IMR-90 (cell line): ENCODE results near the gene TRIM2. TPM values are rescaled to one million over a fixed set of nuclear protein-coding genes. Genes with fewer than 3 reads are reported as not detected.

ENCODE experiments used
- ATAC-seq: fragments of 200-7000 bp; cut with Tn5 transposase; 2 replicates; pipeline ENCODE4 v1.9.1; 2020; ENCODE audit warnings: low read depth, mild to moderate bottlenecking, moderate library complexity
- BruUV-seq: library from RNA; stranded (reverse); fragments of 400-500 nt; replicated peaks from 2 replicates; lab custom pipeline; 2021; lab: Mats Ljungman, UMichigan
- CTCF ChIA-PET: fragments of 300-600 bp; formaldehyde crosslinking; extraction: SDS; loops from one replicate; lab custom pipeline; 2021; ENCODE audit warnings: antibody characterized with exemption; lab: Yijun Ruan, JAX
- POLR2A ChIA-PET: fragments of 300-600 bp; sonication (Branson Sonifier 250); formaldehyde crosslinking; loops from one replicate; lab custom pipeline; 2022; ENCODE audit warnings: antibody characterized with exemption; ENCODE audit not compliant: unreplicated experiment; lab: Charles Lee
- DNase-seq: peaks from one replicate; pipeline ENCODE4 v3.0.0; 2013
- H2AFZ ChIP-seq: replicated peaks from 2 replicates; pipeline ENCODE3; 2013; ENCODE audit warnings: low read length, mild to moderate bottlenecking; ENCODE audit not compliant: poor library complexity
- H2AK5ac ChIP-seq: 2 replicates; pipeline ENCODE4 v1.6.1; 2013; ENCODE audit warnings: low read depth, low read length, inconsistent platforms
- H2AK9ac ChIP-seq: replicated peaks from 2 replicates; pipeline ENCODE3; 2013; ENCODE audit warnings: mild to moderate bottlenecking, low read depth, low read length, moderate library complexity; ENCODE audit not compliant: poor library complexity
- H2BK120ac ChIP-seq: 2 replicates; pipeline ENCODE4 v1.6.1; 2013; ENCODE audit warnings: low read depth, low read length, inconsistent platforms
- H2BK15ac ChIP-seq: 3 replicates; pipeline ENCODE4 v1.6.1; 2013; ENCODE audit warnings: low read depth, low read length, inconsistent platforms
- H2BK20ac ChIP-seq: 2 replicates; pipeline ENCODE4 v1.6.1; 2013; ENCODE audit warnings: low read depth, mild to moderate bottlenecking, inconsistent platforms, low read length, moderate library complexity
- H2BK5ac ChIP-seq: 2 replicates; pipeline ENCODE4 v1.6.1; 2013; ENCODE audit warnings: mild to moderate bottlenecking, low read depth, low read length, inconsistent platforms; ENCODE audit not compliant: poor library complexity, severe bottlenecking
- H3K14ac ChIP-seq: replicated peaks from 2 replicates; pipeline ENCODE4 v1.6.1; 2013; ENCODE audit warnings: low read depth, low read length, inconsistent platforms
- H3K18ac ChIP-seq: 2 replicates; pipeline ENCODE4 v1.6.1; 2013; ENCODE audit warnings: low read depth, low read length, control low read depth
- H3K23ac ChIP-seq: 2 replicates; pipeline ENCODE4 v1.6.1; 2013; ENCODE audit warnings: low read depth, low read length, inconsistent platforms
- H3K27ac ChIP-seq: 2 replicates; pipeline ENCODE4 v1.5.1; 2013; ENCODE audit warnings: mild to moderate bottlenecking, control low read depth, low read length; ENCODE audit not compliant: insufficient read depth
- H3K27me3 ChIP-seq: 2 replicates; pipeline ENCODE4 v1.6.1; 2013; ENCODE audit warnings: low read length; ENCODE audit not compliant: control insufficient read depth, insufficient read depth
- H3K36me3 ChIP-seq: 2 replicates; pipeline ENCODE4 v1.6.1; 2013; ENCODE audit warnings: low read length, mixed read lengths; ENCODE audit not compliant: control insufficient read depth, insufficient read depth
- H3K4ac ChIP-seq: 2 replicates; pipeline ENCODE4 v1.6.1; 2013; ENCODE audit warnings: low read depth, low read length, inconsistent platforms
- H3K4me1 ChIP-seq: 2 replicates; pipeline ENCODE4 v1.6.1; 2013; ENCODE audit warnings: low read length, mixed read lengths; ENCODE audit not compliant: control insufficient read depth, insufficient read depth
- H3K4me2 ChIP-seq: 2 replicates; pipeline ENCODE4 v1.6.1; 2013; ENCODE audit warnings: low read depth, mild to moderate bottlenecking, control low read depth, low read length, moderate library complexity
- H3K4me3 ChIP-seq: 2 replicates; pipeline ENCODE4 v1.5.1; 2013; ENCODE audit warnings: low read depth, mild to moderate bottlenecking, control low read depth, low read length, moderate library complexity; ENCODE audit not compliant: insufficient read depth
- H3K56ac ChIP-seq: 2 replicates; pipeline ENCODE4 v1.6.1; 2013; ENCODE audit warnings: low read length, inconsistent platforms; ENCODE audit not compliant: insufficient read depth; ENCODE audit errors: extremely low read depth
- H3K79me1 ChIP-seq, 2 experiments: 2 replicates each; pipeline ENCODE4 v1.6.1; 2013; ENCODE audit warnings: low read length in 2 of 2, inconsistent platforms in 1 of 2, low read depth in 1 of 2
- H3K9ac ChIP-seq: 2 replicates; pipeline ENCODE4 v1.6.1; 2013; ENCODE audit warnings: low read depth, low read length, control low read depth
- H3K9me1 ChIP-seq: 2 replicates; pipeline ENCODE4 v1.6.1; 2013; ENCODE audit warnings: low read length, inconsistent platforms; ENCODE audit not compliant: insufficient read depth
- H3K9me3 ChIP-seq: 2 replicates; pipeline ENCODE4 v1.6.1; 2013; ENCODE audit warnings: low read length; ENCODE audit not compliant: control insufficient read depth, insufficient read depth
- H4K20me1 ChIP-seq: 2 replicates; pipeline ENCODE4 v1.6.1; 2013; ENCODE audit warnings: low read length, inconsistent platforms; ENCODE audit not compliant: insufficient read depth
- H4K5ac ChIP-seq: 2 replicates; pipeline ENCODE4 v1.6.1; 2013; ENCODE audit warnings: mild to moderate bottlenecking, low read depth, low read length, control low read depth
- H4K8ac ChIP-seq, 2 experiments: 2 replicates each; pipeline ENCODE4 v1.6.1; 2013; ENCODE audit warnings: low read depth in 2 of 2, low read length in 2 of 2, control low read depth in 1 of 2, inconsistent platforms in 1 of 2
- H4K91ac ChIP-seq: 2 replicates; pipeline ENCODE4 v1.6.1; 2013; ENCODE audit warnings: low read depth, low read length, inconsistent platforms; ENCODE audit not compliant: insufficient read depth
- BHLHE40 ChIP-seq: fragments of 150-350 bp; IDR thresholded peaks from 2 replicates; pipeline ENCODE4 v1.6.1; 2016; ENCODE audit warnings: mild to moderate bottlenecking, low read depth, low read length
- CTCF ChIP-seq: conservative IDR thresholded peaks from 2 replicates; pipeline ENCODE4 v1.5.1; 2012; ENCODE audit warnings: mild to moderate bottlenecking, low read depth, low read length, improper control_type of control experiment
- MAFK ChIP-seq: IDR thresholded peaks from 2 replicates; pipeline ENCODE4 v1.6.1; 2012; ENCODE audit warnings: low read depth, low read length, improper control_type of control experiment
- MXI1 ChIP-seq: IDR thresholded peaks from 2 replicates; pipeline ENCODE4 v1.6.1; 2012; ENCODE audit warnings: low read depth, mild to moderate bottlenecking, low read length, moderate library complexity, borderline replicate concordance
- NFE2L2 ChIP-seq: fragments of 150-350 bp; IDR thresholded peaks from 2 replicates; pipeline ENCODE4 v1.6.1; 2016; ENCODE audit warnings: low read depth, mild to moderate bottlenecking, low read length
- RAD21 ChIP-seq: IDR thresholded peaks from 2 replicates; pipeline ENCODE4 v1.6.1; 2012; ENCODE audit warnings: low read length, improper control_type of control experiment
- RCOR1 ChIP-seq: IDR thresholded peaks from 2 replicates; pipeline ENCODE4 v1.6.1; 2012; ENCODE audit warnings: mild to moderate bottlenecking, low read length, improper control_type of control experiment; ENCODE audit not compliant: insufficient replicate concordance
- RFX5 ChIP-seq: IDR thresholded peaks from 2 replicates; pipeline ENCODE4 v1.8.0; 2012; ENCODE audit warnings: low read depth, mild to moderate bottlenecking, low read length, moderate library complexity
- SMC3 ChIP-seq: fragments of 150-350 bp; IDR thresholded peaks from 2 replicates; pipeline ENCODE4 v1.6.1; 2016; ENCODE audit warnings: low read depth, mild to moderate bottlenecking, antibody characterized with exemption, low read length, moderate library complexity
- WGBS, 2 experiments: methylation state at CpG; one replicate each; pipeline versions ENCODE4 v1.1.5 to v1.1.7; 2013; ENCODE audit warnings: missing lambda C conversion rate in 2 of 2; ENCODE audit not compliant: insufficient read length in 1 of 2; ENCODE audit errors: extremely low coverage in 2 of 2; 5-methylcytosine and 5-hydroxymethylcytosine counted together
- dilution Hi-C: fragments of 300-500 bp; cut with HindIII; formaldehyde crosslinking; loops from one replicate; pipeline ENCODE4 v1.14.3; 2018; ENCODE audit warnings: low sequenced_read_pairs; ENCODE audit not compliant: unreplicated experiment
- in situ Hi-C: fragments of 300-500 bp; cut with MboI; formaldehyde crosslinking; loops from 3 replicates; pipeline ENCODE4 v1.14.3; 2019; ENCODE audit warnings: low sequenced_read_pairs, inconsistent platforms, mixed read lengths
- intact Hi-C: fragments of 100-400 bp; cut with micrococcal nuclease; formaldehyde crosslinking; loops from 2 replicates; pipeline ENCODE4 v1.10.0; 2022
- polyA plus RNA-seq, 3 experiments: library from polyadenylated mRNA; depleted of rRNA; stranded (reverse); fragments of >200 nt; gene quantifications; 2 replicates each; pipeline ENCODE4 v1.2.3, GENCODE V29; 2012; ENCODE audit warnings: low replicate concordance in 1 of 3
- total RNA-seq: library from RNA; depleted of rRNA; stranded (reverse); fragments of >200 nt; gene quantifications from 2 replicates; pipeline ENCODE4 v1.2.3, GENCODE V29; 2012
- TF ChIP-seq, protein P1 (sequence below): fragments of 150-350 bp; IDR thresholded peaks from 2 replicates; pipeline ENCODE4 v1.6.1; 2017; ENCODE audit warnings: mild to moderate bottlenecking, antibody characterized with exemption, low read length, low read depth
- TF ChIP-seq, protein P2 (sequence below): fragments of 150-350 bp; IDR thresholded peaks from 2 replicates; pipeline ENCODE4 v1.6.1; 2016; ENCODE audit warnings: low read depth, mild to moderate bottlenecking, low read length, moderate library complexity, borderline replicate concordance

TRIM2 gene
- total and polyA plus RNA-seq, 2 of the 4 experiments (the other 2 are of a cell fraction): 16.0 to 64.2 TPM

DNA sequence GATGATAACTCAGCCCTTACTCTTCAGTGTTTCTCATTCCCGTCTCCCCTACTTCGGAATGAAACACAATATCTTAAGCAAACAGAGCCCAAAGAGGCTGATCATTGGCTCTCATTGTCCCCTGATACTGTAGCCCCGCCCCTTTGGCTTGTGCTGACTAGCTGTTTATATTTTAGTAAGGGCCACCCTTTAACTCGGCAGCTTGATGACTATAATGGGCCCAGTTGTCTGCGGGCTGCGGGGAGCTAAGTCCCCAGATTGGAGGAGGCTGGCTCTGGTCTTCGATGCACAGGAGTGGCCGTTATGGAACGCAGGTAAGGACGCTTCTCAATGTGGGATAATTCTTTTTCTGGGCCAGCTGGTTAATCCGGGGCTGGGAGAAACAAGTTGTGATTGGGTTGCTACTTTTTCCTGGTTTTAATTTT lies at the start of gene TRIM2 (continued):
- TF ChIP-seq, protein P1, sequence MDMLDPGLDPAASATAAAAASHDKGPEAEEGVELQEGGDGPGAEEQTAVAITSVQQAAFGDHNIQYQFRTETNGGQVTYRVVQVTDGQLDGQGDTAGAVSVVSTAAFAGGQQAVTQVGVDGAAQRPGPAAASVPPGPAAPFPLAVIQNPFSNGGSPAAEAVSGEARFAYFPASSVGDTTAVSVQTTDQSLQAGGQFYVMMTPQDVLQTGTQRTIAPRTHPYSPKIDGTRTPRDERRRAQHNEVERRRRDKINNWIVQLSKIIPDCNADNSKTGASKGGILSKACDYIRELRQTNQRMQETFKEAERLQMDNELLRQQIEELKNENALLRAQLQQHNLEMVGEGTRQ: no peak

- 40% methylated on average over 1 of the region's 1 CpG; no CpG with 5 or more reads in 1 of the 2 experiments for WGBS, 2 experiments
- intact Hi-C loops (no loop called here), in situ Hi-C loops (no loop called here), dilution Hi-C loops (no loop called here)
- Histone ChIP-seq H3K4me3 (no peak overlapping the region), H4K91ac (no peak overlapping the region), H3K4me1 (peaks cover 7% of the 10 kb centered on the region), H2BK20ac (no peak overlapping the region), H4K5ac (no peak overlapping the region), H2BK5ac (no peak overlapping the region), H3K56ac (no peak overlapping the region), H3K36me3 (no peaks in the 10 kb centered on the region), H4K20me1 (no peaks in the 10 kb centered on the region), H4K8ac (no peak overlapping the region), H2BK15ac (no peak overlapping the region), H3K79me1 (no peaks in the 10 kb centered on the region), H2AFZ (no peak overlapping the region), H3K4me2 (no peak overlapping the region), H3K23ac (no peak overlapping the region), H3K9ac (no peak overlapping the region), H3K4ac (no peak overlapping the region), H3K9me3 (no peaks in the 10 kb centered on the region), H2AK5ac (no peak overlapping the region), H3K18ac (no peak overlapping the region), H3K27ac (no peak overlapping the region), H2AK9ac (no peak overlapping the region), H3K27me3 (peaks cover 3% of the 10 kb centered on the region), H3K9me1 (peaks cover 6% of the 10 kb centered on the region; the same call in 1 of the 2 replicates), H2BK120ac (no peak overlapping the region), H3K14ac (no peak overlapping the region)
- ATAC-seq (no peak), DNase-seq (no peak)
- POLR2A ChIA-PET: no interaction called here
- TF ChIP-seq BHLHE40 (no peak), MAFK (no peak), RAD21 (no peak), NFE2L2 (no peak), CTCF (no peak), MXI1 (no peak), RFX5 (no peak), SMC3 (no peak), RCOR1 (no peak)
- TF ChIP-seq, protein P1: no peak
- TF ChIP-seq, protein P2, sequence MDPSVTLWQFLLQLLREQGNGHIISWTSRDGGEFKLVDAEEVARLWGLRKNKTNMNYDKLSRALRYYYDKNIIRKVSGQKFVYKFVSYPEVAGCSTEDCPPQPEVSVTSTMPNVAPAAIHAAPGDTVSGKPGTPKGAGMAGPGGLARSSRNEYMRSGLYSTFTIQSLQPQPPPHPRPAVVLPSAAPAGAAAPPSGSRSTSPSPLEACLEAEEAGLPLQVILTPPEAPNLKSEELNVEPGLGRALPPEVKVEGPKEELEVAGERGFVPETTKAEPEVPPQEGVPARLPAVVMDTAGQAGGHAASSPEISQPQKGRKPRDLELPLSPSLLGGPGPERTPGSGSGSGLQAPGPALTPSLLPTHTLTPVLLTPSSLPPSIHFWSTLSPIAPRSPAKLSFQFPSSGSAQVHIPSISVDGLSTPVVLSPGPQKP: no peak
- CTCF ChIA-PET: no interaction called here
- BruUV-seq: no TSS peak
Observed at GRCh38 chr4:153155686-153156085, 48.6 kb upstream of the TRIM2 start.
